Measurements from ENCODE around the gene EIF4ENIF1.
A peak's percentile ranks its signal among the peaks of the same experiment; 100 is the strongest.
"Not testable (repeated sequence)": the region's sequence is repeated elsewhere in the genome, so short reads cannot be mapped to it uniquely, and the experiment has no call there.

The EIF4ENIF1 gene

GRCh38 chr22:31440681-31441080 is 49.0 kb downstream of the EIF4ENIF1 start:
- no peak for DNase-seq

DNA sequence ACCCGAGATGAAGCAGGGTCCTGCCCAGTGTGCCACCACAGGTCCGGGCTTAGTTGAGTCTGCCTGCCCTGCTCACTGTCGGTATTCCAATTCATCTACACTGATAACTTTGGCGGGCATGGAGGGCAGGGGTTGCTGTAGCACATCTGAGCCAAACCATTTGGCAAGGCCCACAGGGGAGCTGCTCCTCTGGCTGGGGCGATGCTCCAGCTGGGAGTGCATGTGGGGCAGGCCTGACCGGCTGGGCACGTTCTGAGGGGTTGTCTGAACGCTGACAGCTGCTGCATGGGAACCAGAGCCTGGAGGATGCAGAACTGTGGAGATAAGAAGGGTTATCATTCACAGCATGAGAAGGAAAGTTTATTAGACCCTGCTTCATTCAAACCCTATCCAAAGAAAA is 49.8 kb downstream of the EIF4ENIF1 start:
- no peak for DNase-seq

- DNase-seq = no peak
These were observed 53.5 kb downstream of the EIF4ENIF1 start for GRCh38 chr22:31436132-31436531.

GRCh38 chr22:31431950-31432349 is 57.7 kb downstream of the EIF4ENIF1 start:
- no peak for DNase-seq

- no peak for DNase-seq
These were observed 64.2 kb downstream of the EIF4ENIF1 start for GRCh38 chr22:31425331-31426050.

DNA sequence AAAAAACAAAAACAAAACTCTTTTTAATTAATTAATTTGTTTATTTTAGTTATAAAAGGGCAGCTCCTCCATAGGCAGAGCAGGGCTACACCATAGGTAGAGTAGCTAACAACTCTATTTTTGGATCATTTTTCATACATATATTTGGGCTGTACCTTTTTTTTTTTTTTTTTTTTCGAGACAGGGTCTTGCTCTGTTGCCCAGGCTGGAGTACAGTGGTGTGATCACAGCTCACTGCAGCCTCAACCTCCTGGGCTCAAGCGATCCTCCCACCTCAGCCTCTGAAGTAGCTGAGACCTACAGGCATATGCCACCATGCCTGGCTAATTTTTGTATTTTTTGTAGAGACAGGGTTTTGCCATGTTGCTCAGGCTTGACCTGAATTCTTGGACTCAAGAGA is 87.3 kb downstream of the EIF4ENIF1 start:
- DNase-seq = not testable (repeated sequence)

GRCh38 chr22:31400023-31400397 is 89.6 kb downstream of the EIF4ENIF1 start:
- no peak for DNase-seq

- peak; percentile 95 for DNase-seq
These were observed 90.2 kb downstream of the EIF4ENIF1 start, which contains the start of gene DRG1 for GRCh38 chr22:31399211-31400022. Gene DRG1, plus strand, starts transcription at chr22:31399604. Its CDS starts 80 bp downstream, at chr22:31399684.

DNA sequence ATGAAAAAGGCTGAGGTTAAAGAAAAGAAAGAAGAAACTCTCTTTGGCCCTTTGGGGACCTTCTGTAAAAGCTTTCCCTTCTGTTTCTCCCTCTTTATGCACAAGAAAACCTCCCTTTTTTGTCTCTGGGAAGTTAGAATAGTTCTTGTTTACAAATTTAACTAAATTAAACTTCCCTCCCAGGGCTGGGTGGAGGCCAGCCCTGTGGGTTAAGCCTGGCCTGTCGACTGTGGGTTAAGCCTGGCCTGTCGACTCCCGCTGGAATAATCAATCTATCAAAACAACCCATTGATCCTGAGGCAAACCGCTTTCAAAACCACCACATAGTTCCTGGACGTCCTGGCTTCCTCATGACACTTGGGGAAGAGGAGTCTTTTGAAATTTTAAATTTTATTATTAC is 91.4 kb downstream of the EIF4ENIF1 start:
- DNase-seq = no peak

DNA sequence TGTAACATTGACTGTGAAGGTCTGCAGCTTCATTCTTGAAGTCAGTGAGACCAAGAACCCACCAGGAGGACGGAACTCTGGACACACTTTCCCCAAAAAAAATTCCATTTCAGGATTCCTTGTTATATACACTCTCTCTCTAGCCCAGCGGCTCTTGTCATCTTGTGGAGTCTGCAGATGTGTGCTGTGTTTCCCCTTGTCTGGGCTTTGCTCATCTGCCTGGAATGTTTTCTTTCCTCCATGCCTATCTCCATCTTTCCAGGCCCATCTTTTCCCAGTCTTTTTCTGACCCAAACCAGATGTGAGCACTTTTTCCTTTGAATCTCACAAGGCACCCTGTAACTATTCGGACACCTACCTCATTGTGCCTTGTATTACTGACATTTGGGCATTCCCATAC is 95.3 kb downstream of the EIF4ENIF1 start:
- no peak for DNase-seq

DNA sequence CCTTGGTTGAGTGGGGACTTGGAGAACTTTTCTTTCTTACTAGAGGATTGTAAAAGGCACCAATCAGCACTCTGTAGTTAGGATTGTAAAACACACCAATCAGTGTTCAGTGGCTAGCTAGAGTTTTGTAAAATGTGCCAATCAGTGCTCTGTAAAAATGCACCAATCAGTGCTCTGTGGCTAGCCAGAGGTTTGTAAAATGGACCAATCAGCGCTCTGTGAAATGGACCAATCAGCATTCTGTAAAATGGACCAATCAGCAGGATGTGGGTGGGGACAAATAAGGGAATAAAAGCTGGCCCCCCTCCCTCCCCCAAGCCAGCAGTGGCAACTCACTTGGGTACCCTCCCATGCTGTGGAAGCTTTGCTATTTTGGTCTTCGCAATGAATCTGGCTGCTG is 95.7 kb downstream of the EIF4ENIF1 start:
- no peak for DNase-seq

Data from CD4-positive, alpha-beta T cell treated with Interferon gamma for 1 hour (primary cell).